ENCODE data around the gene CALML3. TPM values are rescaled to one million over a fixed set of nuclear protein-coding genes. Genes with fewer than 3 reads are reported as not detected.

CALML3 gene
- total RNA-seq, 1 donor from 2014 or later = not detected

- no peaks in the 10 kb centered on the region for H3K27me3 Mint-ChIP-seq
- TF ChIP-seq CTCF (conservative IDR thresholded peaks at IDR 0.05) = no peak
- H3K4me1 Mint-ChIP-seq (ENCODE audit: unreplicated experiment) = peaks cover 15% of the 10 kb centered on the region
- no peak overlapping the region for H3K4me3 Mint-ChIP-seq
- DNase-seq (ENCODE audit: extremely low spot score, unreplicated experiment) = no peak
- H3K9me3 Mint-ChIP-seq = no peaks in the 10 kb centered on the region
- peak overlapping the region; percentile 50 for H3K27ac Mint-ChIP-seq
- no peaks in the 10 kb centered on the region for H3K36me3 Mint-ChIP-seq
Observed at GRCh38 chr10:5493691-5494090, 31.1 kb upstream of the CALML3 start.

GRCh38 chr10:5494611-5495010 is 30.1 kb upstream of the CALML3 start:
- no peaks in the 10 kb centered on the region for H3K27me3 Mint-ChIP-seq
- TF ChIP-seq CTCF (conservative IDR thresholded peaks at IDR 0.05) = no peak
- DNase-seq (ENCODE audit: extremely low spot score, unreplicated experiment) = no peak
- H3K4me1 Mint-ChIP-seq (ENCODE audit: unreplicated experiment) = peaks cover 15% of the 10 kb centered on the region
- no peaks in the 10 kb centered on the region for H3K9me3 Mint-ChIP-seq
- H3K4me3 Mint-ChIP-seq = no peak overlapping the region
- H3K36me3 Mint-ChIP-seq = no peaks in the 10 kb centered on the region
- H3K27ac Mint-ChIP-seq = no peak overlapping the region

- H3K4me3 Mint-ChIP-seq = no peak overlapping the region
- peaks cover 22% of the 10 kb centered on the region for H3K4me1 Mint-ChIP-seq (ENCODE audit: unreplicated experiment)
- no peak for TF ChIP-seq CTCF (conservative IDR thresholded peaks at IDR 0.05)
- no peak for DNase-seq (ENCODE audit: extremely low spot score, unreplicated experiment)
- no peaks in the 10 kb centered on the region for H3K9me3 Mint-ChIP-seq
- H3K27me3 Mint-ChIP-seq = no peaks in the 10 kb centered on the region
- no peak overlapping the region for H3K27ac Mint-ChIP-seq
- H3K36me3 Mint-ChIP-seq = no peaks in the 10 kb centered on the region
Observed at GRCh38 chr10:5496261-5497250, 28.2 kb upstream of the CALML3 start.

- no peak overlapping the region for H3K4me3 Mint-ChIP-seq
- no peaks in the 10 kb centered on the region for H3K9me3 Mint-ChIP-seq
- no peak overlapping the region for H3K27ac Mint-ChIP-seq
- H3K4me1 Mint-ChIP-seq (ENCODE audit: unreplicated experiment) = peaks cover 29% of the 10 kb centered on the region
- H3K36me3 Mint-ChIP-seq = no peaks in the 10 kb centered on the region
- no peak for TF ChIP-seq CTCF (conservative IDR thresholded peaks at IDR 0.05)
- no peaks in the 10 kb centered on the region for H3K27me3 Mint-ChIP-seq
- DNase-seq (ENCODE audit: extremely low spot score, unreplicated experiment) = no peak
Observed at GRCh38 chr10:5497289-5497688, 27.5 kb upstream of the CALML3 start.

- no peaks in the 10 kb centered on the region for H3K27me3 Mint-ChIP-seq
- H3K27ac Mint-ChIP-seq = no peak overlapping the region
- H3K36me3 Mint-ChIP-seq = no peaks in the 10 kb centered on the region
- no peaks in the 10 kb centered on the region for H3K9me3 Mint-ChIP-seq
- no peak for DNase-seq (ENCODE audit: extremely low spot score, unreplicated experiment)
- TF ChIP-seq CTCF (conservative IDR thresholded peaks at IDR 0.05) = no peak
- no peak overlapping the region for H3K4me3 Mint-ChIP-seq
- H3K4me1 Mint-ChIP-seq (ENCODE audit: unreplicated experiment) = peaks cover 36% of the 10 kb centered on the region
Observed at GRCh38 chr10:5497948-5498730, 26.6 kb upstream of the CALML3 start.
